GM21381 (cell line): ENCODE results near the gene CNST.
"Not testable (repeated sequence)": the region's sequence is repeated elsewhere in the genome, so short reads cannot be mapped to it uniquely, and the experiment has no call there.

Experiments
- ATAC-seq: cut with Tn5 transposase; IDR thresholded peaks from one replicate; pipeline ENCODE4 v1.9.1; 2021; ENCODE audit warnings: mild to moderate bottlenecking, moderate library complexity; ENCODE audit not compliant: unreplicated experiment

Gene CNST

GRCh38 chr1:246703581-246703980 lies 137.3 kb downstream of the CNST start:
- no peak for ATAC-seq

GRCh38 chr1:246705368-246705767 lies 139.1 kb downstream of the CNST start:
- no peak for ATAC-seq

- no peak for ATAC-seq
Measured at GRCh38 chr1:246708166-246708565, 141.9 kb downstream of the CNST start.

GRCh38 chr1:246709196-246709595 lies 142.9 kb downstream of the CNST start:
- ATAC-seq, result no peak

- no peak for ATAC-seq
Measured at GRCh38 chr1:246709835-246710234, 143.6 kb downstream of the CNST start.

- no peak for ATAC-seq
Measured at GRCh38 chr1:246711548-246712003, 145.3 kb downstream of the CNST start.

GRCh38 chr1:246712428-246712827 lies 146.2 kb downstream of the CNST start:
- ATAC-seq, result not testable (repeated sequence)
